ENCODE measurements around the gene CIT.

Gene CIT

GRCh38 chr12:119802472-119802871 lies 74.6 kb downstream of the CIT start:
- ATAC-seq (no peak), DNase-seq (no peak)
- peaks cover 9% of the 10 kb centered on the region for H3K36me3 Mint-ChIP-seq (ENCODE audit: low read depth)
- H3K27me3 Mint-ChIP-seq, result no peaks in the 10 kb centered on the region
- H3K4me3 Mint-ChIP-seq, result no peak overlapping the region
- H3K9me3 Mint-ChIP-seq, result peaks cover 8% of the 10 kb centered on the region
- H3K27ac Mint-ChIP-seq, result no peak overlapping the region
- no peaks in the 10 kb centered on the region for H3K4me1 Mint-ChIP-seq

- no peaks in the 10 kb centered on the region for H3K27me3 Mint-ChIP-seq
- H3K9me3 Mint-ChIP-seq, result no peaks in the 10 kb centered on the region
- no peak overlapping the region for H3K27ac Mint-ChIP-seq
- no peak overlapping the region for H3K4me3 Mint-ChIP-seq
- ATAC-seq, result no peak
- H3K4me1 Mint-ChIP-seq, result no peaks in the 10 kb centered on the region
- no peak for DNase-seq
- H3K36me3 Mint-ChIP-seq (ENCODE audit: low read depth), result peaks cover 6% of the 10 kb centered on the region
These were observed 80.0 kb downstream of the CIT start for GRCh38 chr12:119797090-119797489.

GRCh38 chr12:119796292-119796691 lies 80.8 kb downstream of the CIT start:
- no peak overlapping the region for H3K27ac Mint-ChIP-seq
- ATAC-seq (no peak), DNase-seq (no peak)
- H3K27me3 Mint-ChIP-seq, result no peaks in the 10 kb centered on the region
- no peaks in the 10 kb centered on the region for H3K4me1 Mint-ChIP-seq
- no peak overlapping the region for H3K4me3 Mint-ChIP-seq
- peaks cover 6% of the 10 kb centered on the region for H3K36me3 Mint-ChIP-seq (ENCODE audit: low read depth)
- H3K9me3 Mint-ChIP-seq, result no peaks in the 10 kb centered on the region

GRCh38 chr12:119791453-119791852 lies 85.7 kb downstream of the CIT start:
- ATAC-seq, result no peak
- Mint-ChIP-seq H3K27me3 (no peaks in the 10 kb centered on the region), H3K4me1 (no peaks in the 10 kb centered on the region), H3K4me3 (no peak overlapping the region), H3K9me3 (no peaks in the 10 kb centered on the region), H3K27ac (no peak overlapping the region), H3K36me3 (ENCODE audit: low read depth) (peaks cover 6% of the 10 kb centered on the region)
- no peak for DNase-seq

GRCh38 chr12:119788786-119789185 lies 88.3 kb downstream of the CIT start:
- H3K4me3 Mint-ChIP-seq, result no peak overlapping the region
- H3K36me3 Mint-ChIP-seq (ENCODE audit: low read depth), result peaks cover 22% of the 10 kb centered on the region
- H3K27ac Mint-ChIP-seq, result no peak overlapping the region
- no peak for DNase-seq
- no peak for ATAC-seq
- H3K9me3 Mint-ChIP-seq, result no peaks in the 10 kb centered on the region
- no peaks in the 10 kb centered on the region for H3K27me3 Mint-ChIP-seq
- peaks cover 3% of the 10 kb centered on the region for H3K4me1 Mint-ChIP-seq

GRCh38 chr12:119786539-119786938 lies 90.6 kb downstream of the CIT start:
- DNase-seq, result no peak
- ATAC-seq, result no peak
- Mint-ChIP-seq H3K4me1 (peaks cover 5% of the 10 kb centered on the region), H3K36me3 (ENCODE audit: low read depth) (peaks cover 17% of the 10 kb centered on the region), H3K27ac (no peak overlapping the region), H3K9me3 (no peaks in the 10 kb centered on the region), H3K27me3 (no peaks in the 10 kb centered on the region), H3K4me3 (no peak overlapping the region)

- peaks cover 21% of the 10 kb centered on the region for H3K36me3 Mint-ChIP-seq (ENCODE audit: low read depth)
- no peak overlapping the region for H3K4me3 Mint-ChIP-seq
- DNase-seq (no peak), ATAC-seq (no peak)
- peaks cover 7% of the 10 kb centered on the region for H3K4me1 Mint-ChIP-seq
- no peaks in the 10 kb centered on the region for H3K9me3 Mint-ChIP-seq
- H3K27me3 Mint-ChIP-seq, result no peaks in the 10 kb centered on the region
- H3K27ac Mint-ChIP-seq, result no peak overlapping the region
These were observed 92.4 kb downstream of the CIT start for GRCh38 chr12:119784673-119785072.

- DNase-seq (no peak), ATAC-seq (peak; percentile 46)
- H3K27me3 Mint-ChIP-seq, result no peaks in the 10 kb centered on the region
- H3K4me1 Mint-ChIP-seq, result peaks cover 7% of the 10 kb centered on the region
- no peak overlapping the region for H3K27ac Mint-ChIP-seq
- H3K36me3 Mint-ChIP-seq (ENCODE audit: low read depth), result peaks cover 23% of the 10 kb centered on the region
- H3K4me3 Mint-ChIP-seq, result no peak overlapping the region
- H3K9me3 Mint-ChIP-seq, result no peaks in the 10 kb centered on the region
These were observed 93.3 kb downstream of the CIT start for GRCh38 chr12:119783787-119784186.

GRCh38 chr12:119781804-119782203 lies 95.3 kb downstream of the CIT start:
- H3K36me3 Mint-ChIP-seq (ENCODE audit: low read depth), result peaks cover 23% of the 10 kb centered on the region
- H3K27ac Mint-ChIP-seq, result no peak overlapping the region
- peaks cover 7% of the 10 kb centered on the region for H3K4me1 Mint-ChIP-seq
- no peaks in the 10 kb centered on the region for H3K9me3 Mint-ChIP-seq
- DNase-seq, result no peak
- ATAC-seq, result no peak
- H3K4me3 Mint-ChIP-seq, result no peak overlapping the region
- H3K27me3 Mint-ChIP-seq, result no peaks in the 10 kb centered on the region

GRCh38 chr12:119780786-119781434 lies 96.2 kb downstream of the CIT start:
- H3K27ac Mint-ChIP-seq, result no peak overlapping the region
- H3K27me3 Mint-ChIP-seq, result no peaks in the 10 kb centered on the region
- no peak overlapping the region for H3K4me3 Mint-ChIP-seq
- peaks cover 7% of the 10 kb centered on the region for H3K4me1 Mint-ChIP-seq
- peaks cover 25% of the 10 kb centered on the region for H3K36me3 Mint-ChIP-seq (ENCODE audit: low read depth)
- H3K9me3 Mint-ChIP-seq, result no peaks in the 10 kb centered on the region
- DNase-seq, result no peak
- no peak for ATAC-seq

- no peak overlapping the region for H3K27ac Mint-ChIP-seq
- H3K4me3 Mint-ChIP-seq, result no peak overlapping the region
- DNase-seq (no peak), ATAC-seq (no peak)
- H3K9me3 Mint-ChIP-seq, result no peaks in the 10 kb centered on the region
- H3K4me1 Mint-ChIP-seq, result no peaks in the 10 kb centered on the region
- no peaks in the 10 kb centered on the region for H3K27me3 Mint-ChIP-seq
- H3K36me3 Mint-ChIP-seq (ENCODE audit: low read depth), result peaks cover 26% of the 10 kb centered on the region
These were observed 101.7 kb downstream of the CIT start for GRCh38 chr12:119775246-119775895.

GRCh38 chr12:119772431-119772830 lies 104.7 kb downstream of the CIT start:
- DNase-seq, result no peak
- no peak for ATAC-seq
- peaks cover 34% of the 10 kb centered on the region for H3K36me3 Mint-ChIP-seq (ENCODE audit: low read depth)
- H3K9me3 Mint-ChIP-seq, result no peaks in the 10 kb centered on the region
- H3K4me1 Mint-ChIP-seq, result no peaks in the 10 kb centered on the region
- no peak overlapping the region for H3K27ac Mint-ChIP-seq
- H3K4me3 Mint-ChIP-seq, result no peak overlapping the region
- H3K27me3 Mint-ChIP-seq, result no peaks in the 10 kb centered on the region

GRCh38 chr12:119770146-119770545 lies 107.0 kb downstream of the CIT start:
- no peak for ATAC-seq
- no peak for DNase-seq
- Mint-ChIP-seq H3K9me3 (no peaks in the 10 kb centered on the region), H3K27me3 (no peaks in the 10 kb centered on the region), H3K36me3 (ENCODE audit: low read depth) (peaks cover 29% of the 10 kb centered on the region), H3K4me3 (no peak overlapping the region), H3K4me1 (no peaks in the 10 kb centered on the region), H3K27ac (no peak overlapping the region)

- Mint-ChIP-seq H3K4me3 (no peak overlapping the region), H3K27me3 (no peaks in the 10 kb centered on the region), H3K27ac (no peak overlapping the region), H3K36me3 (ENCODE audit: low read depth) (peaks cover 46% of the 10 kb centered on the region), H3K9me3 (no peaks in the 10 kb centered on the region), H3K4me1 (no peaks in the 10 kb centered on the region)
- DNase-seq (no peak), ATAC-seq (no peak)
These were observed 114.5 kb downstream of the CIT start for GRCh38 chr12:119762619-119763018.

GRCh38 chr12:119758722-119759121 lies 118.4 kb downstream of the CIT start:
- H3K4me1 Mint-ChIP-seq, result no peaks in the 10 kb centered on the region
- H3K4me3 Mint-ChIP-seq, result no peak overlapping the region
- no peaks in the 10 kb centered on the region for H3K27me3 Mint-ChIP-seq
- DNase-seq (no peak), ATAC-seq (no peak)
- H3K36me3 Mint-ChIP-seq (ENCODE audit: low read depth), result peaks cover 49% of the 10 kb centered on the region
- H3K9me3 Mint-ChIP-seq, result no peaks in the 10 kb centered on the region
- no peak overlapping the region for H3K27ac Mint-ChIP-seq

All from activated naive CD8-positive, alpha-beta T cell treated with anti-CD3 and anti-CD28 coated beads, Interleukin-2, amount 50 U/mL, for 24 hours (primary cell).